ENCODE measurements around the gene BAG3.

The BAG3 gene

GRCh38 chr10:119713744-119714483 is 62.7 kb downstream of the BAG3 start:
- no peaks in the 10 kb centered on the region for H3K27me3 ChIP-seq
- no peaks in the 10 kb centered on the region for H3K4me1 ChIP-seq (ENCODE audit: control insufficient read depth in 1 of 2, insufficient read depth in 1 of 2, low read depth in 1 of 2, low read length in 1 of 2)
- no peak overlapping the region for H3K4me3 ChIP-seq (ENCODE audit: low read depth in 1 of 2, low read length in 1 of 2)
- no peaks in the 10 kb centered on the region for H3K9me3 ChIP-seq
- H3K36me3 ChIP-seq, result no peaks in the 10 kb centered on the region
- no peak overlapping the region for H3K27ac ChIP-seq
- TF ChIP-seq CTCF (IDR thresholded peaks at IDR 0.05), result no peak

- Histone ChIP-seq H3K4me1 (ENCODE audit: control insufficient read depth in 1 of 2, insufficient read depth in 1 of 2, low read depth in 1 of 2, low read length in 1 of 2) (no peaks in the 10 kb centered on the region), H3K27ac (no peak overlapping the region), H3K36me3 (no peaks in the 10 kb centered on the region), H3K4me3 (ENCODE audit: low read depth in 1 of 2, low read length in 1 of 2) (no peak overlapping the region), H3K27me3 (no peaks in the 10 kb centered on the region), H3K9me3 (no peaks in the 10 kb centered on the region)
- no peak for TF ChIP-seq CTCF (IDR thresholded peaks at IDR 0.05)
Observed at GRCh38 chr10:119714484-119714816, 63.3 kb downstream of the BAG3 start.

GRCh38 chr10:119715628-119716505 is 64.7 kb downstream of the BAG3 start:
- Histone ChIP-seq H3K4me3 (ENCODE audit: low read depth in 1 of 2, low read length in 1 of 2) (no peak overlapping the region), H3K36me3 (no peaks in the 10 kb centered on the region), H3K27ac (no peak overlapping the region), H3K27me3 (no peaks in the 10 kb centered on the region), H3K4me1 (ENCODE audit: control insufficient read depth in 1 of 2, insufficient read depth in 1 of 2, low read depth in 1 of 2, low read length in 1 of 2) (no peaks in the 10 kb centered on the region), H3K9me3 (no peaks in the 10 kb centered on the region)
- no peak for TF ChIP-seq CTCF (IDR thresholded peaks at IDR 0.05)

GRCh38 chr10:119723161-119723560 is 72.0 kb downstream of the BAG3 start:
- Histone ChIP-seq H3K27ac (no peak overlapping the region), H3K27me3 (no peaks in the 10 kb centered on the region)
- TF ChIP-seq CTCF (IDR thresholded peaks at IDR 0.05), result no peak

GRCh38 chr10:119723624-119724023 is 72.4 kb downstream of the BAG3 start:
- no peaks in the 10 kb centered on the region for H3K27me3 ChIP-seq
- H3K36me3 ChIP-seq, result no peaks in the 10 kb centered on the region
- no peak overlapping the region for H3K27ac ChIP-seq
- H3K4me1 ChIP-seq (ENCODE audit: control insufficient read depth in 1 of 2, insufficient read depth in 1 of 2, low read depth in 1 of 2, low read length in 1 of 2), result peaks cover 16 to 17% of the 10 kb centered on the region in 2 experiments
- no peak for TF ChIP-seq CTCF (IDR thresholded peaks at IDR 0.05)
- H3K4me3 ChIP-seq (ENCODE audit: low read depth in 1 of 2, low read length in 1 of 2), result no peak overlapping the region
- H3K9me3 ChIP-seq, result no peaks in the 10 kb centered on the region

More at GRCh38 chr10:119723161-119723560, 72.0 kb downstream of the BAG3 start:
- no peaks in the 10 kb centered on the region for H3K36me3 ChIP-seq
- no peak overlapping the region for H3K4me3 ChIP-seq (ENCODE audit: low read depth in 1 of 2, low read length in 1 of 2)
- peaks cover 16 to 17% of the 10 kb centered on the region in 2 experiments for H3K4me1 ChIP-seq (ENCODE audit: control insufficient read depth in 1 of 2, insufficient read depth in 1 of 2, low read depth in 1 of 2, low read length in 1 of 2)
- no peaks in the 10 kb centered on the region for H3K9me3 ChIP-seq

Measured in neutrophil (primary cell).